GM12874 (cell line): Measurements from ENCODE around the gene LRBA.

ENCODE experiments used
- CTCF ChIP-seq: IDR thresholded peaks from 2 replicates; pipeline ENCODE4 v1.5.1; 2011; ENCODE audit warnings: low read depth, mild to moderate bottlenecking, control low read depth, low read length, moderate library complexity; ENCODE audit not compliant: insufficient read depth

LRBA gene

GRCh38 chr4:150215601-150216000 lies 799.5 kb downstream of the LRBA start:
- TF ChIP-seq CTCF, result no peak
